ENCODE data around the gene ITSN2. TPM values are rescaled to one million over a fixed set of nuclear protein-coding genes. Genes with fewer than 3 reads are reported as not detected.

Gene ITSN2
- total RNA-seq, 1 experiment from 2014 or later, result 21.9 TPM

GRCh38 chr2:24162494-24162893 is 197.8 kb downstream of the ITSN2 start:
- no peaks in the 10 kb centered on the region for H3K9me2 ChIP-seq (replicated peaks; ENCODE audit: low read length)
- TF ChIP-seq EZH2phosphoT487 (IDR thresholded peaks at IDR 0.05; ENCODE audit: borderline replicate concordance, low read length), result no peak
- no peak for TF ChIP-seq CTCF (conservative IDR thresholded peaks at IDR 0.05; ENCODE audit: low read depth, low read length)
- no peak for TF ChIP-seq EZH2 (IDR thresholded peaks at IDR 0.05; ENCODE audit: low read length, unreplicated experiment)
- no peak overlapping the region for H3K4me2 ChIP-seq (ENCODE audit: low read length)
- no peak for DNase-seq
- intact Hi-C loops (cut with micrococcal nuclease), result no loop called here
- ATAC-seq, result no peak
- H3K4me3 ChIP-seq (ENCODE audit: low read length), result no peak overlapping the region
- H3K9me3 ChIP-seq (ENCODE audit: low read length), result 0 out of 2 replicates have a peak, but pooled peaks cover 5% of the 10 kb centered on the region
- ChIA-PET POLR2A (ENCODE audit: unreplicated experiment) (no interaction called here), CTCF (no interaction called here)
- H2AFZ ChIP-seq (ENCODE audit: low read length), result no peak overlapping the region
- H4K20me1 ChIP-seq (ENCODE audit: low read length), result no peaks in the 10 kb centered on the region
- no peaks in the 10 kb centered on the region for H3K27me3 ChIP-seq (ENCODE audit: low read length)
- no peaks in the 10 kb centered on the region for H3K4me1 ChIP-seq (ENCODE audit: insufficient read depth, low read length)
- no peaks in the 10 kb centered on the region for H3K36me3 ChIP-seq (ENCODE audit: low read depth, low read length)
- no peak overlapping the region for H3K9ac ChIP-seq (ENCODE audit: low read length)
- H3K79me2 ChIP-seq (ENCODE audit: low read length), result no peaks in the 10 kb centered on the region
- no peaks in the 10 kb centered on the region for H3F3A ChIP-seq (ENCODE audit: low read length, unreplicated experiment)
- BruUV-seq (replicated peaks), result no TSS peak
- no peak overlapping the region for H3K27ac ChIP-seq (ENCODE audit: low read length)

- Histone ChIP-seq H3K9me2 (replicated peaks; ENCODE audit: low read length) (no peaks in the 10 kb centered on the region), H3K9me3 (ENCODE audit: low read length) (0 out of 2 replicates have a peak, but pooled peaks cover 5% of the 10 kb centered on the region), H3K27me3 (ENCODE audit: low read length) (no peaks in the 10 kb centered on the region), H3K27ac (ENCODE audit: low read length) (no peak overlapping the region), H3K9ac (ENCODE audit: low read length) (no peak overlapping the region), H3K79me2 (ENCODE audit: low read length) (no peaks in the 10 kb centered on the region), H3K4me2 (ENCODE audit: low read length) (no peak overlapping the region), H3K36me3 (ENCODE audit: low read depth, low read length) (no peaks in the 10 kb centered on the region), H3K4me1 (ENCODE audit: insufficient read depth, low read length) (no peaks in the 10 kb centered on the region), H2AFZ (ENCODE audit: low read length) (no peak overlapping the region), H3K4me3 (ENCODE audit: low read length) (no peak overlapping the region), H3F3A (ENCODE audit: low read length, unreplicated experiment) (no peaks in the 10 kb centered on the region), H4K20me1 (ENCODE audit: low read length) (no peaks in the 10 kb centered on the region)
- BruUV-seq (replicated peaks), result no TSS peak
- DNase-seq (no peak), ATAC-seq (no peak)
- intact Hi-C loops (cut with micrococcal nuclease), result no loop called here
- ChIA-PET CTCF (no interaction called here), POLR2A (ENCODE audit: unreplicated experiment) (interaction anchor here (0.5 kb wide), 1 partner anchor 232 kb away, joined by 4 read pairs; no protein-coding TSS in a partner anchor)
- no peak for TF ChIP-seq EZH2phosphoT487 (IDR thresholded peaks at IDR 0.05; ENCODE audit: borderline replicate concordance, low read length)
- no peak for TF ChIP-seq CTCF (conservative IDR thresholded peaks at IDR 0.05; ENCODE audit: low read depth, low read length)
- no peak for TF ChIP-seq EZH2 (IDR thresholded peaks at IDR 0.05; ENCODE audit: low read length, unreplicated experiment)
Observed at GRCh38 chr2:24160761-24161160, 199.6 kb downstream of the ITSN2 start.

- TF ChIP-seq EZH2 (IDR thresholded peaks at IDR 0.05; ENCODE audit: low read length, unreplicated experiment) (no peak), EZH2phosphoT487 (IDR thresholded peaks at IDR 0.05; ENCODE audit: borderline replicate concordance, low read length) (no peak), CTCF (conservative IDR thresholded peaks at IDR 0.05; ENCODE audit: low read depth, low read length) (no peak)
- H2AFZ ChIP-seq (ENCODE audit: low read length), result no peak overlapping the region
- ATAC-seq (no peak), DNase-seq (no peak)
- POLR2A ChIA-PET (ENCODE audit: unreplicated experiment), result no interaction called here
- H3K9ac ChIP-seq (ENCODE audit: low read length), result no peak overlapping the region
- intact Hi-C loops (cut with micrococcal nuclease), result no loop called here
- H3K36me3 ChIP-seq (ENCODE audit: low read depth, low read length), result no peaks in the 10 kb centered on the region
- BruUV-seq (replicated peaks), result no TSS peak
- no peaks in the 10 kb centered on the region for H3K4me1 ChIP-seq (ENCODE audit: insufficient read depth, low read length)
- CTCF ChIA-PET, result no interaction called here
- no peak overlapping the region for H3K4me3 ChIP-seq (ENCODE audit: low read length)
- no peaks in the 10 kb centered on the region for H4K20me1 ChIP-seq (ENCODE audit: low read length)
- no peaks in the 10 kb centered on the region for H3K27me3 ChIP-seq (ENCODE audit: low read length)
- no peaks in the 10 kb centered on the region for H3F3A ChIP-seq (ENCODE audit: low read length, unreplicated experiment)
- no peak overlapping the region for H3K27ac ChIP-seq (ENCODE audit: low read length)
- H3K9me3 ChIP-seq (ENCODE audit: low read length), result 0 out of 2 replicates have a peak, but pooled peaks cover 5% of the 10 kb centered on the region
- no peak overlapping the region for H3K4me2 ChIP-seq (ENCODE audit: low read length)
- no peaks in the 10 kb centered on the region for H3K79me2 ChIP-seq (ENCODE audit: low read length)
- no peaks in the 10 kb centered on the region for H3K9me2 ChIP-seq (replicated peaks; ENCODE audit: low read length)
Observed at GRCh38 chr2:24159708-24160107, 200.6 kb downstream of the ITSN2 start.
